Measurements from ENCODE around the gene GREM2. TPM values are rescaled to one million over a fixed set of nuclear protein-coding genes. Genes with fewer than 3 reads are reported as not detected.

The GREM2 gene
- total and polyA plus RNA-seq, 2 donors (not counting 1 experiment from before 2014, with no cell fraction given), result not detected

- Mint-ChIP-seq H3K27ac (no peak overlapping the region), H3K9me3 (ENCODE audit: insufficient read depth) (no peaks in the 10 kb centered on the region), H3K4me1 (no peaks in the 10 kb centered on the region), H3K4me3 (no peak overlapping the region), H3K27me3 (no peaks in the 10 kb centered on the region)
- ChIA-PET CTCF (no interaction called here), POLR2A (no interaction called here)
- DNase-seq, result no peak
- intact Hi-C loops (cut with micrococcal nuclease), result no loop called here
- H3K9me3 ChIP-seq (ENCODE audit: control extremely low read depth in 1 of 3, control insufficient read depth in 2 of 3, insufficient read depth in 1 of 3, low read length in 2 of 3), result no peaks in the 10 kb centered on the region
- H3K79me2 ChIP-seq (ENCODE audit: control insufficient read depth, insufficient read depth, low read length), result no peaks in the 10 kb centered on the region
- H3K36me3 ChIP-seq (replicated peaks in 1 of 2; ENCODE audit: control extremely low read depth in 1 of 2, control insufficient read depth in 1 of 2, extremely low read depth in 1 of 2, insufficient read depth in 2 of 2, low read length in 1 of 2), result no peaks in the 10 kb centered on the region
- no peak overlapping the region for H3K4me3 ChIP-seq (ENCODE audit: control extremely low read depth in 1 of 5, extremely low read depth in 1 of 5, insufficient read depth in 1 of 5, low read depth in 2 of 5, low read length in 4 of 5)
- 50% methylated on average over 1 of the region's 3 CpGs for WGBS (ENCODE audit: insufficient coverage)
- H3K27me3 ChIP-seq (replicated peaks in 1 of 4; ENCODE audit: control extremely low read depth in 1 of 4, control insufficient read depth in 3 of 4, insufficient read depth in 4 of 4, low read length in 3 of 4), result no peaks in the 10 kb centered on the region
- no peak overlapping the region for H3K9ac ChIP-seq (ENCODE audit: low read length)
- TF ChIP-seq, protein P1, sequence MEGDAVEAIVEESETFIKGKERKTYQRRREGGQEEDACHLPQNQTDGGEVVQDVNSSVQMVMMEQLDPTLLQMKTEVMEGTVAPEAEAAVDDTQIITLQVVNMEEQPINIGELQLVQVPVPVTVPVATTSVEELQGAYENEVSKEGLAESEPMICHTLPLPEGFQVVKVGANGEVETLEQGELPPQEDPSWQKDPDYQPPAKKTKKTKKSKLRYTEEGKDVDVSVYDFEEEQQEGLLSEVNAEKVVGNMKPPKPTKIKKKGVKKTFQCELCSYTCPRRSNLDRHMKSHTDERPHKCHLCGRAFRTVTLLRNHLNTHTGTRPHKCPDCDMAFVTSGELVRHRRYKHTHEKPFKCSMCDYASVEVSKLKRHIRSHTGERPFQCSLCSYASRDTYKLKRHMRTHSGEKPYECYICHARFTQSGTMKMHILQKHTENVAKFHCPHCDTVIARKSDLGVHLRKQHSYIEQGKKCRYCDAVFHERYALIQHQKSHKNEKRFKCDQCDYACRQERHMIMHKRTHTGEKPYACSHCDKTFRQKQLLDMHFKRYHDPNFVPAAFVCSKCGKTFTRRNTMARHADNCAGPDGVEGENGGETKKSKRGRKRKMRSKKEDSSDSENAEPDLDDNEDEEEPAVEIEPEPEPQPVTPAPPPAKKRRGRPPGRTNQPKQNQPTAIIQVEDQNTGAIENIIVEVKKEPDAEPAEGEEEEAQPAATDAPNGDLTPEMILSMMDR (IDR thresholded peaks at IDR 0.05), result no peak
- TF ChIP-seq EZH2 (IDR thresholded peaks at IDR 0.05; ENCODE audit: borderline replicate concordance, insufficient read depth, low read depth, low read length, poor library complexity, severe bottlenecking), result no peak
- no peaks in the 10 kb centered on the region for H4K20me1 ChIP-seq (ENCODE audit: control insufficient read depth, insufficient read depth, low read length, poor library complexity, severe bottlenecking)
- H3K4me2 ChIP-seq (replicated peaks; ENCODE audit: low read depth, low read length, poor library complexity, severe bottlenecking), result no peak overlapping the region
- H2AFZ ChIP-seq (ENCODE audit: insufficient read depth, low read depth, low read length, poor library complexity, severe bottlenecking), result no peak overlapping the region
- no peaks in the 10 kb centered on the region for H3K4me1 ChIP-seq (ENCODE audit: control insufficient read depth in 2 of 2, insufficient read depth in 2 of 2, low read length in 2 of 2)
- no peak overlapping the region for H3K27ac ChIP-seq (ENCODE audit: low read length in 2 of 2)
- no peak for ATAC-seq (ENCODE audit: low read depth)
Measured at GRCh38 chr1:240508201-240508600, 103.8 kb downstream of the GREM2 start.

- CTCF ChIA-PET, result no interaction called here
- intact Hi-C loops (cut with micrococcal nuclease), result no loop called here
- TF ChIP-seq, protein P1 (IDR thresholded peaks at IDR 0.05), result no peak
- TF ChIP-seq EZH2 (IDR thresholded peaks at IDR 0.05; ENCODE audit: borderline replicate concordance, insufficient read depth, low read depth, low read length, poor library complexity, severe bottlenecking), result no peak
Measured at GRCh38 chr1:240506176-240506575, 105.8 kb downstream of the GREM2 start.

More at GRCh38 chr1:240506176-240506575, 105.8 kb downstream of the GREM2 start:
- H3K4me2 ChIP-seq (replicated peaks; ENCODE audit: low read depth, low read length, poor library complexity, severe bottlenecking), result no peak overlapping the region
- no peak overlapping the region for H3K4me3 ChIP-seq (ENCODE audit: control extremely low read depth in 1 of 5, extremely low read depth in 1 of 5, insufficient read depth in 1 of 5, low read depth in 2 of 5, low read length in 4 of 5)
- H3K9me3 ChIP-seq (ENCODE audit: control extremely low read depth in 1 of 3, control insufficient read depth in 2 of 3, insufficient read depth in 1 of 3, low read length in 2 of 3), result no peaks in the 10 kb centered on the region
- H3K4me1 Mint-ChIP-seq, result no peaks in the 10 kb centered on the region
- H2AFZ ChIP-seq (ENCODE audit: insufficient read depth, low read depth, low read length, poor library complexity, severe bottlenecking), result no peak overlapping the region
- no peak overlapping the region for H3K9ac ChIP-seq (ENCODE audit: low read length)
- H3K27me3 ChIP-seq (replicated peaks in 1 of 4; ENCODE audit: control extremely low read depth in 1 of 4, control insufficient read depth in 3 of 4, insufficient read depth in 4 of 4, low read length in 3 of 4), result no peaks in the 10 kb centered on the region
- H3K4me3 Mint-ChIP-seq, result no peak overlapping the region
- H3K36me3 ChIP-seq (replicated peaks in 1 of 2; ENCODE audit: control extremely low read depth in 1 of 2, control insufficient read depth in 1 of 2, extremely low read depth in 1 of 2, insufficient read depth in 2 of 2, low read length in 1 of 2), result no peaks in the 10 kb centered on the region
- WGBS (ENCODE audit: insufficient coverage), result 100% methylated on average over 3 of the region's 4 CpGs
- no peaks in the 10 kb centered on the region for H4K20me1 ChIP-seq (ENCODE audit: control insufficient read depth, insufficient read depth, low read length, poor library complexity, severe bottlenecking)
- no peaks in the 10 kb centered on the region for H3K4me1 ChIP-seq (ENCODE audit: control insufficient read depth in 2 of 2, insufficient read depth in 2 of 2, low read length in 2 of 2)
- no peak overlapping the region for H3K27ac ChIP-seq (ENCODE audit: low read length in 2 of 2)
- no peaks in the 10 kb centered on the region for H3K79me2 ChIP-seq (ENCODE audit: control insufficient read depth, insufficient read depth, low read length)
- H3K27me3 Mint-ChIP-seq, result no peaks in the 10 kb centered on the region
- ATAC-seq (ENCODE audit: low read depth) (no peak), DNase-seq (no peak)
- POLR2A ChIA-PET, result no interaction called here
- no peaks in the 10 kb centered on the region for H3K9me3 Mint-ChIP-seq (ENCODE audit: insufficient read depth)
- H3K27ac Mint-ChIP-seq, result no peak overlapping the region
